ENCODE measurements around the gene PTPRM. TPM values are rescaled to one million over a fixed set of nuclear protein-coding genes. Genes with fewer than 3 reads are reported as not detected.
A peak's percentile ranks its signal among the peaks of the same experiment; 100 is the strongest.

Gene PTPRM
- total and polyA plus RNA-seq, 2 donors (not counting 3 experiments of a cell fraction or from before 2014, with no cell fraction given), result 37.4 to 43.7 TPM

DNA sequence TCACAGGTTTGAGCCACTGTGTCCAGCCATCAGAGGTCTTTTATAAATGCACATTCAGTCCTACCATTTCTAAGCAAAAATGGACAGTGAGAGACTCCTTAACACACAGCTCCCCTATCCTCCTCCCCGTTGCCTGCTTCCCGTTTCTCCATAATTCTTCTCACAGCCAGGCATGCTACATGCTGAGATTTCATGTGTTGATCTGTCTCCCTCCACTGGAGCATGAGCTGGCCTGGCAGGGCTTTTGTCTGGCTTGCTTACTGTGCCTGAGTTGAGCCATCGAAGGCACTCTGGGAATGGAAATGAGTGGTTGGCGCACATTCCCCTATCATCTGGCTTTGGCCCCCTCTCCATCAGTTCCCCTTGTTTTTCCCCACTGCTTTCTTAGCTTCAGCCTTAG is 413.5 kb downstream of the PTPRM start:
- intact Hi-C loops (cut with micrococcal nuclease), result loop anchor here (10.0 kb wide), 1 partner anchor 196 kb away; no protein-coding TSS in a partner anchor
- dilution Hi-C loops (cut with MboI; ENCODE audit: extremely low pct_ligation_motif_present, low sequenced_read_pairs), result no loop called here
- CTCF ChIA-PET, result interaction anchor here (2.1 kb wide), 1 partner anchor 190 kb away, joined by 15 read pairs; no protein-coding TSS in a partner anchor
- no peak for TF ChIP-seq POLR2AphosphoS5 (IDR thresholded peaks at IDR 0.05; ENCODE audit: insufficient read depth, low read depth, low read length)
- TF ChIP-seq, protein P1, sequence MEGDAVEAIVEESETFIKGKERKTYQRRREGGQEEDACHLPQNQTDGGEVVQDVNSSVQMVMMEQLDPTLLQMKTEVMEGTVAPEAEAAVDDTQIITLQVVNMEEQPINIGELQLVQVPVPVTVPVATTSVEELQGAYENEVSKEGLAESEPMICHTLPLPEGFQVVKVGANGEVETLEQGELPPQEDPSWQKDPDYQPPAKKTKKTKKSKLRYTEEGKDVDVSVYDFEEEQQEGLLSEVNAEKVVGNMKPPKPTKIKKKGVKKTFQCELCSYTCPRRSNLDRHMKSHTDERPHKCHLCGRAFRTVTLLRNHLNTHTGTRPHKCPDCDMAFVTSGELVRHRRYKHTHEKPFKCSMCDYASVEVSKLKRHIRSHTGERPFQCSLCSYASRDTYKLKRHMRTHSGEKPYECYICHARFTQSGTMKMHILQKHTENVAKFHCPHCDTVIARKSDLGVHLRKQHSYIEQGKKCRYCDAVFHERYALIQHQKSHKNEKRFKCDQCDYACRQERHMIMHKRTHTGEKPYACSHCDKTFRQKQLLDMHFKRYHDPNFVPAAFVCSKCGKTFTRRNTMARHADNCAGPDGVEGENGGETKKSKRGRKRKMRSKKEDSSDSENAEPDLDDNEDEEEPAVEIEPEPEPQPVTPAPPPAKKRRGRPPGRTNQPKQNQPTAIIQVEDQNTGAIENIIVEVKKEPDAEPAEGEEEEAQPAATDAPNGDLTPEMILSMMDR (IDR thresholded peaks at IDR 0.05; ENCODE audit: extremely low read depth in 1 of 2, insufficient read depth in 1 of 2, low read depth in 1 of 2, low read length in 2 of 2), result peak in 1 of 2 donors; percentile 1
- Histone ChIP-seq H2AFZ (ENCODE audit: low read depth, low read length) (no peak overlapping the region), H3K79me2 (ENCODE audit: control insufficient read depth, insufficient read depth, low read length) (no peaks in the 10 kb centered on the region), H3K9ac (replicated peaks; ENCODE audit: extremely low read depth, insufficient read depth, low read length) (no peak overlapping the region), H3K4me3 (replicated peaks in 1 of 3; ENCODE audit: insufficient read depth in 1 of 3, low read depth in 1 of 3, low read length in 3 of 3) (no peak overlapping the region), H3K27ac (ENCODE audit: insufficient read depth, low read depth, low read length) (no peak overlapping the region), H3K4me2 (ENCODE audit: insufficient read depth, low read length) (no peak overlapping the region), H3K27me3 (ENCODE audit: control insufficient read depth in 2 of 2, insufficient read depth in 2 of 2, low read length in 2 of 2) (no peaks in the 10 kb centered on the region), H3K36me3 (ENCODE audit: control insufficient read depth in 2 of 2, extremely low read depth in 1 of 2, insufficient read depth in 2 of 2, low read length in 2 of 2) (no peaks in the 10 kb centered on the region), H4K20me1 (replicated peaks; ENCODE audit: control insufficient read depth, extremely low read depth, insufficient read depth, low read length) (no peaks in the 10 kb centered on the region), H3K9me3 (replicated peaks; ENCODE audit: control insufficient read depth, insufficient read depth, low read length) (no peaks in the 10 kb centered on the region), H3K9me1 (replicated peaks; ENCODE audit: control insufficient read depth, extremely low read depth, insufficient read depth, low read length) (no peaks in the 10 kb centered on the region), H3K4me1 (ENCODE audit: control insufficient read depth, extremely low read depth, insufficient read depth, low read length) (no peaks in the 10 kb centered on the region)
- no peak for DNase-seq (ENCODE audit: low read depth, low spot score)
- FAIRE-seq, result no peak
- no TSS peak for BruUV-seq (replicated peaks)
- POLR2A ChIA-PET, result no interaction called here

DNA sequence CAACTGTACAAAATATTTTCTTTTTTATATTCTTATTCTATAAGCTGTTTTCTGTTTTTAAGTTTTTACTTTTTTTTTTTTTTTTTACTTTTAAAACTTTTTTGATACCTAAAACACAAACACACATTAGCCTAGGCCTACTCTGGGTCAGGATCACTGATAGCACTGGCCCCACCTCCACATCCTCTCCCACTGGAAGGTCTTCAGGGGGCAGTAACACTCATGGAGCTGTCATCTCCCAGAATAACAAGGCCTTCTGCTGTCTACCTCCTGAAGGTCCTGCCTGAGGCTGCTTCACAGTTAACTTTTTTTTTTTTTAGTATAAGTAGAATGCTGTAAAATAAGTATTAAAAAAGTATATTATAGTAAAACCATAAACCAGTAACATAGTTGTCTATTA is 415.1 kb downstream of the PTPRM start:
- intact Hi-C loops (cut with micrococcal nuclease), result loop anchor here (10.0 kb wide), 1 partner anchor 197 kb away; no protein-coding TSS in a partner anchor
- no peaks in the 10 kb centered on the region for H4K20me1 ChIP-seq (replicated peaks; ENCODE audit: control insufficient read depth, extremely low read depth, insufficient read depth, low read length)
- no peak overlapping the region for H2AFZ ChIP-seq (ENCODE audit: low read depth, low read length)
- no peak overlapping the region for H3K4me2 ChIP-seq (ENCODE audit: insufficient read depth, low read length)
- no peak overlapping the region for H3K4me3 ChIP-seq (replicated peaks in 1 of 3; ENCODE audit: insufficient read depth in 1 of 3, low read depth in 1 of 3, low read length in 3 of 3)
- POLR2A ChIA-PET, result no interaction called here
- no peaks in the 10 kb centered on the region for H3K79me2 ChIP-seq (ENCODE audit: control insufficient read depth, insufficient read depth, low read length)
- H3K4me1 ChIP-seq (ENCODE audit: control insufficient read depth, extremely low read depth, insufficient read depth, low read length), result no peaks in the 10 kb centered on the region
- dilution Hi-C loops (cut with MboI; ENCODE audit: extremely low pct_ligation_motif_present, low sequenced_read_pairs), result no loop called here
- no TSS peak for BruUV-seq (replicated peaks)
- DNase-seq (ENCODE audit: low read depth, low spot score), result no peak
- H3K36me3 ChIP-seq (ENCODE audit: control insufficient read depth in 2 of 2, extremely low read depth in 1 of 2, insufficient read depth in 2 of 2, low read length in 2 of 2), result no peaks in the 10 kb centered on the region
- CTCF ChIA-PET, result interaction anchor here (2.1 kb wide), 1 partner anchor 192 kb away, joined by 15 read pairs; no protein-coding TSS in a partner anchor
- TF ChIP-seq, protein P1 (IDR thresholded peaks at IDR 0.05; ENCODE audit: extremely low read depth in 1 of 2, insufficient read depth in 1 of 2, low read depth in 1 of 2, low read length in 2 of 2), result no peak
- TF ChIP-seq FOS (IDR thresholded peaks at IDR 0.05; ENCODE audit: borderline replicate concordance, insufficient read depth, low read length) (no peak), MYC (IDR thresholded peaks at IDR 0.05; ENCODE audit: low read depth, low read length) (no peak)
- FAIRE-seq, result no peak
- H3K9me3 ChIP-seq (replicated peaks; ENCODE audit: control insufficient read depth, insufficient read depth, low read length), result no peaks in the 10 kb centered on the region
- no peak overlapping the region for H3K27ac ChIP-seq (ENCODE audit: insufficient read depth, low read depth, low read length)
- no peak overlapping the region for H3K9ac ChIP-seq (replicated peaks; ENCODE audit: extremely low read depth, insufficient read depth, low read length)
- H3K9me1 ChIP-seq (replicated peaks; ENCODE audit: control insufficient read depth, extremely low read depth, insufficient read depth, low read length), result no peaks in the 10 kb centered on the region
- no peaks in the 10 kb centered on the region for H3K27me3 ChIP-seq (ENCODE audit: control insufficient read depth in 2 of 2, insufficient read depth in 2 of 2, low read length in 2 of 2)

Measured in endothelial cell of umbilical vein (primary cell).